ENCODE measurements around the gene SLC4A9.

GRCh38 chr5:140345919-140346347 is 14.1 kb upstream of the SLC4A9 start:
- TF ChIP-seq, protein P1, sequence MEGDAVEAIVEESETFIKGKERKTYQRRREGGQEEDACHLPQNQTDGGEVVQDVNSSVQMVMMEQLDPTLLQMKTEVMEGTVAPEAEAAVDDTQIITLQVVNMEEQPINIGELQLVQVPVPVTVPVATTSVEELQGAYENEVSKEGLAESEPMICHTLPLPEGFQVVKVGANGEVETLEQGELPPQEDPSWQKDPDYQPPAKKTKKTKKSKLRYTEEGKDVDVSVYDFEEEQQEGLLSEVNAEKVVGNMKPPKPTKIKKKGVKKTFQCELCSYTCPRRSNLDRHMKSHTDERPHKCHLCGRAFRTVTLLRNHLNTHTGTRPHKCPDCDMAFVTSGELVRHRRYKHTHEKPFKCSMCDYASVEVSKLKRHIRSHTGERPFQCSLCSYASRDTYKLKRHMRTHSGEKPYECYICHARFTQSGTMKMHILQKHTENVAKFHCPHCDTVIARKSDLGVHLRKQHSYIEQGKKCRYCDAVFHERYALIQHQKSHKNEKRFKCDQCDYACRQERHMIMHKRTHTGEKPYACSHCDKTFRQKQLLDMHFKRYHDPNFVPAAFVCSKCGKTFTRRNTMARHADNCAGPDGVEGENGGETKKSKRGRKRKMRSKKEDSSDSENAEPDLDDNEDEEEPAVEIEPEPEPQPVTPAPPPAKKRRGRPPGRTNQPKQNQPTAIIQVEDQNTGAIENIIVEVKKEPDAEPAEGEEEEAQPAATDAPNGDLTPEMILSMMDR (IDR thresholded peaks at IDR 0.05) = peak in 3 of 6 experiments; percentile 13 to 41 (median 23)
- TF ChIP-seq POLR2A (IDR thresholded peaks at IDR 0.05) = no peak
